ENCODE data around the gene UMODL1. TPM values are rescaled to one million over a fixed set of nuclear protein-coding genes. Genes with fewer than 3 reads are reported as not detected.

Gene UMODL1
- total and polyA plus RNA-seq, 2 of the 13 experiments (the other 11 are each of a cell fraction or from before 2014, with no cell fraction given) = not detected

GRCh38 chr21:42171091-42172053 lies 100.3 kb downstream of the UMODL1 start (continued):
- TF ChIP-seq KAT8 (CRISPR knock-in tag; IDR thresholded peaks at IDR 0.05) = no peak
- no peak for TF ChIP-seq SP140L (CRISPR knock-in tag; IDR thresholded peaks at IDR 0.05; ENCODE audit: borderline replicate concordance)
- no peak for TF ChIP-seq ZBTB46 (CRISPR knock-in tag; IDR thresholded peaks at IDR 0.05; ENCODE audit: borderline replicate concordance)
- TF ChIP-seq PRMT3 (CRISPR knock-in tag; IDR thresholded peaks at IDR 0.05; ENCODE audit: borderline replicate concordance, low read depth) = no peak
- no peak for TF ChIP-seq ZUFSP (CRISPR knock-in tag; IDR thresholded peaks at IDR 0.05; ENCODE audit: borderline replicate concordance)
- TF ChIP-seq ZNF784 (CRISPR knock-in tag; IDR thresholded peaks at IDR 0.05; ENCODE audit: borderline replicate concordance) = no peak
